ENCODE measurements around the gene LUZP1. TPM values are rescaled to one million over a fixed set of nuclear protein-coding genes. Genes with fewer than 3 reads are reported as not detected.

Gene LUZP1
- total RNA-seq, 4 donors from 2014 or later: 9.1 to 41.4 (median 27.3) TPM

- Histone ChIP-seq H3K27ac (no peak overlapping the region), H3K4me1 (peaks cover 0 to 4% of the 10 kb centered on the region in 2 donors), H3K36me3 (no peaks in the 10 kb centered on the region), H3K9me3 (no peaks in the 10 kb centered on the region), H3K27me3 (no peaks in the 10 kb centered on the region), H3K4me3 (no peak overlapping the region)
- no peak for DNase-seq
- intact Hi-C loops (cut with DNase I; ENCODE audit: low total_unique reads): no loop called here
- no peak for TF ChIP-seq POLR2A (IDR thresholded peaks at IDR 0.05)
- TF ChIP-seq CTCF (IDR thresholded peaks at IDR 0.05): no peak
These were observed 17.9 kb downstream of the LUZP1 start for GRCh38 chr1:23150742-23151141.

- TF ChIP-seq CTCF (IDR thresholded peaks at IDR 0.05) (no peak), POLR2A (IDR thresholded peaks at IDR 0.05) (no peak)
- peaks cover 0 to 4% of the 10 kb centered on the region in 2 donors for H3K4me1 ChIP-seq
- intact Hi-C loops (cut with DNase I; ENCODE audit: low total_unique reads): no loop called here
These were observed 18.5 kb downstream of the LUZP1 start for GRCh38 chr1:23150125-23150524.

GRCh38 chr1:23149114-23149513 lies 19.5 kb downstream of the LUZP1 start:
- Histone ChIP-seq H3K36me3 (no peaks in the 10 kb centered on the region), H3K27me3 (no peaks in the 10 kb centered on the region), H3K4me1 (peaks cover 0 to 4% of the 10 kb centered on the region in 2 donors), H3K4me3 (no peak overlapping the region), H3K27ac (no peak overlapping the region), H3K9me3 (no peaks in the 10 kb centered on the region)
- intact Hi-C loops (cut with DNase I; ENCODE audit: low total_unique reads): no loop called here
- no peak for DNase-seq
- TF ChIP-seq POLR2A (IDR thresholded peaks at IDR 0.05): no peak
- no peak for TF ChIP-seq CTCF (IDR thresholded peaks at IDR 0.05)

More at GRCh38 chr1:23150125-23150524, 18.5 kb downstream of the LUZP1 start:
- Histone ChIP-seq H3K4me3 (no peak overlapping the region), H3K27ac (no peak overlapping the region), H3K27me3 (no peaks in the 10 kb centered on the region), H3K9me3 (no peaks in the 10 kb centered on the region), H3K36me3 (no peaks in the 10 kb centered on the region)
- no peak for DNase-seq

- H3K27ac ChIP-seq: no peak overlapping the region
- DNase-seq: no peak
- H3K27me3 ChIP-seq: no peaks in the 10 kb centered on the region
- intact Hi-C loops (cut with DNase I; ENCODE audit: low total_unique reads): no loop called here
- TF ChIP-seq POLR2A (IDR thresholded peaks at IDR 0.05) (no peak), CTCF (IDR thresholded peaks at IDR 0.05) (no peak)
- no peak overlapping the region for H3K4me3 ChIP-seq
- no peaks in the 10 kb centered on the region for H3K9me3 ChIP-seq
- no peaks in the 10 kb centered on the region for H3K36me3 ChIP-seq
- peaks cover 0 to 4% of the 10 kb centered on the region in 2 donors for H3K4me1 ChIP-seq
These were observed 20.6 kb downstream of the LUZP1 start for GRCh38 chr1:23148084-23148483.

- intact Hi-C loops (cut with DNase I; ENCODE audit: low total_unique reads): no loop called here
- DNase-seq: no peak
These were observed 27.6 kb downstream of the LUZP1 start for GRCh38 chr1:23140940-23141596.

More at GRCh38 chr1:23140940-23141596, 27.6 kb downstream of the LUZP1 start:
- Histone ChIP-seq H3K36me3 (no peaks in the 10 kb centered on the region), H3K27me3 (no peaks in the 10 kb centered on the region), H3K27ac (no peak overlapping the region), H3K9me3 (no peaks in the 10 kb centered on the region), H3K4me1 (no peaks in the 10 kb centered on the region), H3K4me3 (no peak overlapping the region)
- TF ChIP-seq CTCF (IDR thresholded peaks at IDR 0.05): no peak
- no peak for TF ChIP-seq POLR2A (IDR thresholded peaks at IDR 0.05)
